Measurements from ENCODE around the gene RASD2. TPM values are rescaled to one million over a fixed set of nuclear protein-coding genes. Genes with fewer than 3 reads are reported as not detected.

Gene RASD2
- polyA plus RNA-seq, 4 donors, result 0.54 to 3.7 (median 1.7) TPM

GRCh38 chr22:35555946-35556547 is 15.4 kb downstream of the RASD2 start:
- Histone ChIP-seq H3K4me3 (ENCODE audit: low read depth in 1 of 3, low read length in 3 of 3) (no peak overlapping the region), H3K27ac (ENCODE audit: low read depth in 1 of 3, low read length in 2 of 3) (no peak overlapping the region), H3K36me3 (ENCODE audit: control insufficient read depth in 3 of 3, insufficient read depth in 2 of 3, low read depth in 1 of 3, low read length in 3 of 3) (no peaks in the 10 kb centered on the region), H3K27me3 (ENCODE audit: control insufficient read depth in 3 of 3, insufficient read depth in 3 of 3, low read length in 3 of 3) (peaks cover 0 to 2% (median 0%) of the 10 kb centered on the region in 3 donors), H3K4me1 (ENCODE audit: control insufficient read depth in 3 of 3, insufficient read depth in 2 of 3, low read depth in 1 of 3, low read length in 2 of 3) (no peaks in the 10 kb centered on the region), H3K9me3 (ENCODE audit: control insufficient read depth in 2 of 2, insufficient read depth in 1 of 2, low read depth in 1 of 2, low read length in 1 of 2) (peaks cover 0 to 3% of the 10 kb centered on the region in 2 donors)
- FAIRE-seq, result no peak
- 56 to 61% (median 59%) methylated on average over 10 of the region's 10 CpGs for WGBS, 3 donors
- no peak for DNase-seq

- WGBS, 3 donors, result 64 to 85% (median 73%) methylated on average over 5 of the region's 5 CpGs
Measured at GRCh38 chr22:35556666-35557065, 16.0 kb downstream of the RASD2 start.

GRCh38 chr22:35558031-35558430 is 17.4 kb downstream of the RASD2 start:
- no peak for FAIRE-seq
- Histone ChIP-seq H3K27ac (ENCODE audit: low read depth in 1 of 3, low read length in 2 of 3) (no peak overlapping the region), H3K36me3 (ENCODE audit: control insufficient read depth in 3 of 3, insufficient read depth in 2 of 3, low read depth in 1 of 3, low read length in 3 of 3) (no peaks in the 10 kb centered on the region), H3K4me1 (ENCODE audit: control insufficient read depth in 3 of 3, insufficient read depth in 2 of 3, low read depth in 1 of 3, low read length in 2 of 3) (no peaks in the 10 kb centered on the region), H3K4me3 (ENCODE audit: low read depth in 1 of 3, low read length in 3 of 3) (no peak overlapping the region), H3K27me3 (ENCODE audit: control insufficient read depth in 3 of 3, insufficient read depth in 3 of 3, low read length in 3 of 3) (peaks cover 0 to 2% (median 0%) of the 10 kb centered on the region in 3 donors), H3K9me3 (ENCODE audit: control insufficient read depth in 2 of 2, insufficient read depth in 1 of 2, low read depth in 1 of 2, low read length in 1 of 2) (peaks cover 0 to 3% of the 10 kb centered on the region in 2 donors)
- WGBS, 3 donors, result 74 to 78% (median 77%) methylated on average over 5 of the region's 5 CpGs
- DNase-seq, result no peak

More at GRCh38 chr22:35556666-35557065, 16.0 kb downstream of the RASD2 start:
- Histone ChIP-seq H3K9me3 (ENCODE audit: control insufficient read depth in 2 of 2, insufficient read depth in 1 of 2, low read depth in 1 of 2, low read length in 1 of 2) (peaks cover 0 to 3% of the 10 kb centered on the region in 2 donors), H3K36me3 (ENCODE audit: control insufficient read depth in 3 of 3, insufficient read depth in 2 of 3, low read depth in 1 of 3, low read length in 3 of 3) (no peaks in the 10 kb centered on the region), H3K4me3 (ENCODE audit: low read depth in 1 of 3, low read length in 3 of 3) (no peak overlapping the region), H3K27ac (ENCODE audit: low read depth in 1 of 3, low read length in 2 of 3) (no peak overlapping the region), H3K4me1 (ENCODE audit: control insufficient read depth in 3 of 3, insufficient read depth in 2 of 3, low read depth in 1 of 3, low read length in 2 of 3) (no peaks in the 10 kb centered on the region), H3K27me3 (ENCODE audit: control insufficient read depth in 3 of 3, insufficient read depth in 3 of 3, low read length in 3 of 3) (peaks cover 0 to 2% (median 0%) of the 10 kb centered on the region in 3 donors)
- DNase-seq, result no peak
- no peak for FAIRE-seq

- no peak overlapping the region for H3K27ac ChIP-seq (ENCODE audit: low read depth in 1 of 3, low read length in 2 of 3)
- H3K9me3 ChIP-seq (ENCODE audit: control insufficient read depth in 2 of 2, insufficient read depth in 1 of 2, low read depth in 1 of 2, low read length in 1 of 2), result peaks cover 0 to 3% of the 10 kb centered on the region in 2 donors
- H3K27me3 ChIP-seq (ENCODE audit: control insufficient read depth in 3 of 3, insufficient read depth in 3 of 3, low read length in 3 of 3), result peaks cover 0 to 2% (median 0%) of the 10 kb centered on the region in 3 donors
- H3K4me1 ChIP-seq (ENCODE audit: control insufficient read depth in 3 of 3, insufficient read depth in 2 of 3, low read depth in 1 of 3, low read length in 2 of 3), result no peaks in the 10 kb centered on the region
- DNase-seq (no peak), FAIRE-seq (no peak)
- WGBS, 3 donors, result 79 to 98% (median 87%) methylated on average over 3 of the region's 3 CpGs
- no peak overlapping the region for H3K4me3 ChIP-seq (ENCODE audit: low read depth in 1 of 3, low read length in 3 of 3)
- no peaks in the 10 kb centered on the region for H3K36me3 ChIP-seq (ENCODE audit: control insufficient read depth in 3 of 3, insufficient read depth in 2 of 3, low read depth in 1 of 3, low read length in 3 of 3)
Measured at GRCh38 chr22:35558719-35559118, 18.1 kb downstream of the RASD2 start.

GRCh38 chr22:35559354-35560005 is 18.8 kb downstream of the RASD2 start:
- H3K4me1 ChIP-seq (ENCODE audit: control insufficient read depth in 3 of 3, insufficient read depth in 2 of 3, low read depth in 1 of 3, low read length in 2 of 3), result no peaks in the 10 kb centered on the region
- 60 to 82% (median 79%) methylated on average over 2 of the region's 2 CpGs for WGBS, 3 donors
- peaks cover 0 to 3% of the 10 kb centered on the region in 2 donors for H3K9me3 ChIP-seq (ENCODE audit: control insufficient read depth in 2 of 2, insufficient read depth in 1 of 2, low read depth in 1 of 2, low read length in 1 of 2)
- FAIRE-seq (peak; percentile 89), DNase-seq (no peak)
- peaks cover 0 to 2% (median 0%) of the 10 kb centered on the region in 3 donors for H3K27me3 ChIP-seq (ENCODE audit: control insufficient read depth in 3 of 3, insufficient read depth in 3 of 3, low read length in 3 of 3)
- no peak overlapping the region for H3K4me3 ChIP-seq (ENCODE audit: low read depth in 1 of 3, low read length in 3 of 3)
- no peak overlapping the region for H3K27ac ChIP-seq (ENCODE audit: low read depth in 1 of 3, low read length in 2 of 3)
- no peaks in the 10 kb centered on the region for H3K36me3 ChIP-seq (ENCODE audit: control insufficient read depth in 3 of 3, insufficient read depth in 2 of 3, low read depth in 1 of 3, low read length in 3 of 3)

GRCh38 chr22:35560366-35560765 is 19.7 kb downstream of the RASD2 start:
- Histone ChIP-seq H3K4me1 (ENCODE audit: control insufficient read depth in 3 of 3, insufficient read depth in 2 of 3, low read depth in 1 of 3, low read length in 2 of 3) (no peaks in the 10 kb centered on the region), H3K4me3 (ENCODE audit: low read depth in 1 of 3, low read length in 3 of 3) (no peak overlapping the region), H3K36me3 (ENCODE audit: control insufficient read depth in 3 of 3, insufficient read depth in 2 of 3, low read depth in 1 of 3, low read length in 3 of 3) (no peaks in the 10 kb centered on the region), H3K9me3 (ENCODE audit: control insufficient read depth in 2 of 2, insufficient read depth in 1 of 2, low read depth in 1 of 2, low read length in 1 of 2) (peaks cover 0 to 3% of the 10 kb centered on the region in 2 donors), H3K27ac (ENCODE audit: low read depth in 1 of 3, low read length in 2 of 3) (no peak overlapping the region), H3K27me3 (ENCODE audit: control insufficient read depth in 3 of 3, insufficient read depth in 3 of 3, low read length in 3 of 3) (peaks cover 0 to 2% (median 0%) of the 10 kb centered on the region in 3 donors)
- WGBS, 3 donors, result 57 to 63% (median 60%) methylated on average over 5 of the region's 5 CpGs
- FAIRE-seq (no peak), DNase-seq (no peak)

GRCh38 chr22:35560824-35561223 is 20.2 kb downstream of the RASD2 start:
- Histone ChIP-seq H3K4me1 (ENCODE audit: control insufficient read depth in 3 of 3, insufficient read depth in 2 of 3, low read depth in 1 of 3, low read length in 2 of 3) (no peaks in the 10 kb centered on the region), H3K36me3 (ENCODE audit: control insufficient read depth in 3 of 3, insufficient read depth in 2 of 3, low read depth in 1 of 3, low read length in 3 of 3) (no peaks in the 10 kb centered on the region), H3K27ac (ENCODE audit: low read depth in 1 of 3, low read length in 2 of 3) (no peak overlapping the region), H3K27me3 (ENCODE audit: control insufficient read depth in 3 of 3, insufficient read depth in 3 of 3, low read length in 3 of 3) (peaks cover 0 to 2% (median 0%) of the 10 kb centered on the region in 3 donors), H3K9me3 (ENCODE audit: control insufficient read depth in 2 of 2, insufficient read depth in 1 of 2, low read depth in 1 of 2, low read length in 1 of 2) (peaks cover 0 to 3% of the 10 kb centered on the region in 2 donors), H3K4me3 (ENCODE audit: low read depth in 1 of 3, low read length in 3 of 3) (no peak overlapping the region)
- FAIRE-seq (no peak), DNase-seq (no peak)
- WGBS, 3 donors, result 65 to 91% (median 86%) methylated on average over 1 of the region's 1 CpG

GRCh38 chr22:35561796-35562526 is 21.3 kb downstream of the RASD2 start:
- no peak for DNase-seq
- Histone ChIP-seq H3K27ac (ENCODE audit: low read depth in 1 of 3, low read length in 2 of 3) (no peak overlapping the region), H3K4me1 (ENCODE audit: control insufficient read depth in 3 of 3, insufficient read depth in 2 of 3, low read depth in 1 of 3, low read length in 2 of 3) (no peaks in the 10 kb centered on the region), H3K27me3 (ENCODE audit: control insufficient read depth in 3 of 3, insufficient read depth in 3 of 3, low read length in 3 of 3) (peaks cover 0 to 2% (median 0%) of the 10 kb centered on the region in 3 donors), H3K36me3 (ENCODE audit: control insufficient read depth in 3 of 3, insufficient read depth in 2 of 3, low read depth in 1 of 3, low read length in 3 of 3) (no peaks in the 10 kb centered on the region), H3K9me3 (ENCODE audit: control insufficient read depth in 2 of 2, insufficient read depth in 1 of 2, low read depth in 1 of 2, low read length in 1 of 2) (peaks cover 0 to 3% of the 10 kb centered on the region in 2 donors), H3K4me3 (ENCODE audit: low read depth in 1 of 3, low read length in 3 of 3) (no peak overlapping the region)
- FAIRE-seq, result no peak
- 81 to 85% (median 83%) methylated on average over 20 of the region's 20 CpGs for WGBS, 3 donors

Data from small intestine (tissue), 7 donors.